Panc1 (cell line): ENCODE measurements around the gene SSR1. TPM values are rescaled to one million over a fixed set of nuclear protein-coding genes. Genes with fewer than 3 reads are reported as not detected.

Source experiments
- ATAC-seq: fragments of 200-7000 bp; cut with Tn5 transposase; 2 replicates; pipeline ENCODE4 v1.9.1; 2020; ENCODE audit warnings: mild to moderate bottlenecking, moderate library complexity
- BruUV-seq: library from RNA; stranded (reverse); fragments of 400-500 nt; replicated peaks from 2 replicates; lab custom pipeline; 2021; lab: Mats Ljungman, UMichigan
- CTCF ChIA-PET: fragments of 300-600 bp; sonication (Branson Sonifier 250); formaldehyde crosslinking; loops from one replicate; lab custom pipeline; 2022; ENCODE audit warnings: antibody characterized with exemption; lab: Charles Lee
- POLR2A ChIA-PET: fragments of 300-600 bp; sonication (Branson Sonifier 250); formaldehyde crosslinking; loops from one replicate; lab custom pipeline; 2022; ENCODE audit warnings: antibody characterized with exemption; lab: Charles Lee
- DNase-seq: peaks from one replicate; pipeline ENCODE4 v3.0.0-alpha.2; 2010; ENCODE audit warnings: low read depth, low spot score
- H3K27ac ChIP-seq: 2 replicates; pipeline ENCODE4 v1.5.1; 2011; ENCODE audit warnings: mild to moderate bottlenecking, low read length, inconsistent platforms
- H3K27me3 ChIP-seq: fragments of 200-500 bp; sonication (Bioruptor generic); 2 replicates; pipeline ENCODE4 v1.6.0; 2014; ENCODE audit warnings: low read length, inconsistent platforms; ENCODE audit not compliant: control insufficient read depth, insufficient read depth
- H3K36me3 ChIP-seq: fragments of 200-500 bp; sonication (Bioruptor generic); 2 replicates; pipeline ENCODE4 v1.5.1; 2014; ENCODE audit warnings: inconsistent platforms, mild to moderate bottlenecking, low read length, moderate library complexity; ENCODE audit not compliant: control insufficient read depth, insufficient read depth
- H3K4me1 ChIP-seq: 2 replicates; pipeline ENCODE4 v1.5.1; 2011; ENCODE audit warnings: inconsistent platforms, mild to moderate bottlenecking, low read length, moderate library complexity; ENCODE audit not compliant: control insufficient read depth, insufficient read depth
- H3K4me3 ChIP-seq, 2 experiments: 2 replicates each; pipeline ENCODE4 v1.5.1; 2011 to 2012; ENCODE audit warnings: low read depth in 2 of 2, low read length in 2 of 2, mild to moderate bottlenecking in 2 of 2, inconsistent platforms in 1 of 2, moderate library complexity in 1 of 2
- H3K9me3 ChIP-seq: fragments of 200-500 bp; sonication (Bioruptor generic); 2 replicates; pipeline ENCODE4 v1.5.1; 2014; ENCODE audit warnings: low read depth, mild to moderate bottlenecking, inconsistent platforms, low read length, moderate library complexity; ENCODE audit not compliant: control insufficient read depth, insufficient read depth
- CTCF ChIP-seq: fragments of 450-650 bp; IDR thresholded peaks from 2 replicates; pipeline ENCODE4 v1.5.1; 2017; ENCODE audit warnings: mild to moderate bottlenecking
- POLR2AphosphoS5 ChIP-seq: IDR thresholded peaks from 2 replicates; pipeline ENCODE4 v1.6.1; 2012; ENCODE audit warnings: mild to moderate bottlenecking, low read depth, low read length, moderate library complexity
- SIN3A ChIP-seq: IDR thresholded peaks from 2 replicates; pipeline ENCODE4 v1.6.1; 2012; ENCODE audit warnings: low read depth, mild to moderate bottlenecking, low read length, moderate library complexity, borderline replicate concordance; ENCODE audit not compliant: insufficient read depth
- TCF7L2 ChIP-seq: IDR thresholded peaks from 2 replicates; pipeline ENCODE4 v1.6.1; 2011; ENCODE audit warnings: mild to moderate bottlenecking, low read depth, low read length, inconsistent platforms
- in situ Hi-C: cut with HindIII; loops from 2 replicates; pipeline ENCODE4 v1.10.0; 2016; ENCODE audit warnings: low sequenced_read_pairs, low pct_unique_long_range_greater_than_20kb
- intact Hi-C: fragments of 100-400 bp; cut with micrococcal nuclease; formaldehyde crosslinking; loops from one replicate; pipeline ENCODE4 v1.10.0; 2022; ENCODE audit not compliant: unreplicated experiment
- total RNA-seq: library from RNA; stranded (reverse); gene quantifications from one replicate; pipeline ENCODE4 v1.2.1, GENCODE V29; 2021; ENCODE audit not compliant: unreplicated experiment
- TF ChIP-seq, protein P1 (sequence below), 2 experiments: IDR thresholded peaks; 2 replicates each; pipeline ENCODE4 v1.6.1; 2011 to 2012; ENCODE audit warnings: low read depth in 2 of 2, control low read depth in 1 of 2, low read length in 1 of 2, mild to moderate bottlenecking in 1 of 2, moderate library complexity in 1 of 2; ENCODE audit not compliant: insufficient read depth in 1 of 2

Gene SSR1
- total RNA-seq, 1 experiment from 2014 or later, result 119 TPM

- ATAC-seq, result no peak
- intact Hi-C loops (no loop called here), in situ Hi-C loops (no loop called here)
- CTCF ChIA-PET, result no interaction called here
- no peaks in the 10 kb centered on the region; the same call in 1 of the 2 replicates for H3K9me3 ChIP-seq
- BruUV-seq, result no TSS peak
- TF ChIP-seq TCF7L2, result no peak
- TF ChIP-seq SIN3A, result no peak
- no peak for TF ChIP-seq POLR2AphosphoS5
- no peak for TF ChIP-seq CTCF
- TF ChIP-seq, protein P1, sequence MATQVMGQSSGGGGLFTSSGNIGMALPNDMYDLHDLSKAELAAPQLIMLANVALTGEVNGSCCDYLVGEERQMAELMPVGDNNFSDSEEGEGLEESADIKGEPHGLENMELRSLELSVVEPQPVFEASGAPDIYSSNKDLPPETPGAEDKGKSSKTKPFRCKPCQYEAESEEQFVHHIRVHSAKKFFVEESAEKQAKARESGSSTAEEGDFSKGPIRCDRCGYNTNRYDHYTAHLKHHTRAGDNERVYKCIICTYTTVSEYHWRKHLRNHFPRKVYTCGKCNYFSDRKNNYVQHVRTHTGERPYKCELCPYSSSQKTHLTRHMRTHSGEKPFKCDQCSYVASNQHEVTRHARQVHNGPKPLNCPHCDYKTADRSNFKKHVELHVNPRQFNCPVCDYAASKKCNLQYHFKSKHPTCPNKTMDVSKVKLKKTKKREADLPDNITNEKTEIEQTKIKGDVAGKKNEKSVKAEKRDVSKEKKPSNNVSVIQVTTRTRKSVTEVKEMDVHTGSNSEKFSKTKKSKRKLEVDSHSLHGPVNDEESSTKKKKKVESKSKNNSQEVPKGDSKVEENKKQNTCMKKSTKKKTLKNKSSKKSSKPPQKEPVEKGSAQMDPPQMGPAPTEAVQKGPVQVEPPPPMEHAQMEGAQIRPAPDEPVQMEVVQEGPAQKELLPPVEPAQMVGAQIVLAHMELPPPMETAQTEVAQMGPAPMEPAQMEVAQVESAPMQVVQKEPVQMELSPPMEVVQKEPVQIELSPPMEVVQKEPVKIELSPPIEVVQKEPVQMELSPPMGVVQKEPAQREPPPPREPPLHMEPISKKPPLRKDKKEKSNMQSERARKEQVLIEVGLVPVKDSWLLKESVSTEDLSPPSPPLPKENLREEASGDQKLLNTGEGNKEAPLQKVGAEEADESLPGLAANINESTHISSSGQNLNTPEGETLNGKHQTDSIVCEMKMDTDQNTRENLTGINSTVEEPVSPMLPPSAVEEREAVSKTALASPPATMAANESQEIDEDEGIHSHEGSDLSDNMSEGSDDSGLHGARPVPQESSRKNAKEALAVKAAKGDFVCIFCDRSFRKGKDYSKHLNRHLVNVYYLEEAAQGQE (IDR thresholded peaks at IDR 0.05; ENCODE audit: insufficient read depth in 1 of 2, low read depth in 2 of 2, low read length in 1 of 2), result no peak
- no peak overlapping the region for H3K27ac ChIP-seq
- H3K4me3 ChIP-seq, result no peak overlapping the region
- no peaks in the 10 kb centered on the region for H3K36me3 ChIP-seq
- H3K27me3 ChIP-seq, result no peaks in the 10 kb centered on the region
- DNase-seq, result no peak
- POLR2A ChIA-PET, result no interaction called here
- H3K4me1 ChIP-seq, result no peaks in the 10 kb centered on the region
Measured at GRCh38 chr6:7257521-7258230, 55.3 kb downstream of the SSR1 start.

- Histone ChIP-seq H3K27me3 (no peaks in the 10 kb centered on the region), H3K9me3 (no peaks in the 10 kb centered on the region; the same call in 1 of the 2 replicates), H3K27ac (no peak overlapping the region), H3K4me3 (no peak overlapping the region), H3K4me1 (no peaks in the 10 kb centered on the region), H3K36me3 (no peaks in the 10 kb centered on the region)
- intact Hi-C loops (no loop called here), in situ Hi-C loops (no loop called here)
- ChIA-PET POLR2A (interaction anchor here (0.7 kb wide), 1 partner anchor 595 kb away, joined by 6 read pairs; no protein-coding TSS in a partner anchor), CTCF (no interaction called here)
- no peak for ATAC-seq
- no peak for TF ChIP-seq SIN3A
- no peak for TF ChIP-seq TCF7L2
- no peak for TF ChIP-seq POLR2AphosphoS5
- TF ChIP-seq, protein P1 (IDR thresholded peaks at IDR 0.05; ENCODE audit: insufficient read depth in 1 of 2, low read depth in 2 of 2, low read length in 1 of 2), result no peak
- no peak for TF ChIP-seq CTCF
- no TSS peak for BruUV-seq
- no peak for DNase-seq
Measured at GRCh38 chr6:7256785-7257184, 56.2 kb downstream of the SSR1 start.
